ENCODE results near the gene CCNK.
A peak's percentile ranks its signal among the peaks of the same experiment; 100 is the strongest.

CCNK gene

DNA sequence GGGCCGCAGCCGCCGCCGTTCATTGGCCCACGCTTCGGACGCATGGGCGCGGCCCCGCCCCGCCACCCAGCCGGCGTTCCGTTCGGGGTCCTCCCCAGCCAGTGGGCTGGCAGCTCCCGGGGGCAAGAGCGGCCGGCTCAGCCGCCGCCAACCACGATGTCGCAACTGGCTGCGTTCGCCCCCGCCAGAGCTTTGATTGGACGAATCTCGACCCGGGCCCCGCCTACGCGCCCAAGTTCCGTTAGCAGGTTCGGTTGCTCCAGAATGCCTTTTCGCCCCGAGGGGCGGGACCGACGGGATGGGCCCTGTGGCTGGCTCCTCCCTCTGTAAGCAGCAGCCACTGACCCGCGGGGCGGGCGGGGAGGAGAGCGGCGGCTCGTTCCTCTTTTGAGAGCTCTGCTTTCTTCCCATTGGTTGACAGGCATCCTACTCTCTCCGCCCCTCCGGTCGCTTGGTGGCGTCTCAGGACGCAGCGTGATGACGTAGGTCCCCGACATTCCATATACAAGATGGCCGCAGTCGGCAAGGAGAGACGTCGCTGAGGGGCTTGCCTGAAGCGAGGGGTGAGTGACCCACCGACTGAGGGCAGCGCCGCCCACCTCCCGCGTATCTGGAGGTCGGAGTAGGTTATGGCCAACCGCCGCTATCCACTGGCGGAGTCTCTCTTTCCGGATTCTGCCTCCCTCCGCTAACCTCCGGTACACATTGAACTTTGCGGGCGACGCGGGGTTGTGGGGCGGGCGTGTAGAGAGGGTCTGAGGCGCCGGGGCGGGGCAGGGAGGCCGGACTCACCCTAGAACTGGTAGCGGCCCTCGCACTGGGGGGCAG lies at the start of gene CCNK:
CCNK (plus strand) TSS at position 493 of the 828 bp plus-strand sequence. CDS start 11,269 bp downstream, outside the sequence.
- Histone ChIP-seq H3K27ac (ENCODE audit: poor library complexity, severe bottlenecking) (peak within 1 kb of the TSS; percentile 73), H3K4me3 (ENCODE audit: severe bottlenecking) (peak within 1 kb of the TSS; percentile 98), H3K9me3 (ENCODE audit: severe bottlenecking) (no peaks in the 10 kb centered on the region), H3K36me3 (ENCODE audit: low read depth) (peaks cover under 1% of the 10 kb centered on the region; the same call in 1 of the 2 replicates), H3K4me1 (ENCODE audit: insufficient read depth, poor library complexity, severe bottlenecking) (peaks cover 38% of the 10 kb centered on the region), H3K27me3 (ENCODE audit: insufficient read depth, poor library complexity, severe bottlenecking) (no peaks in the 10 kb centered on the region)
- TF ChIP-seq, protein P1, sequence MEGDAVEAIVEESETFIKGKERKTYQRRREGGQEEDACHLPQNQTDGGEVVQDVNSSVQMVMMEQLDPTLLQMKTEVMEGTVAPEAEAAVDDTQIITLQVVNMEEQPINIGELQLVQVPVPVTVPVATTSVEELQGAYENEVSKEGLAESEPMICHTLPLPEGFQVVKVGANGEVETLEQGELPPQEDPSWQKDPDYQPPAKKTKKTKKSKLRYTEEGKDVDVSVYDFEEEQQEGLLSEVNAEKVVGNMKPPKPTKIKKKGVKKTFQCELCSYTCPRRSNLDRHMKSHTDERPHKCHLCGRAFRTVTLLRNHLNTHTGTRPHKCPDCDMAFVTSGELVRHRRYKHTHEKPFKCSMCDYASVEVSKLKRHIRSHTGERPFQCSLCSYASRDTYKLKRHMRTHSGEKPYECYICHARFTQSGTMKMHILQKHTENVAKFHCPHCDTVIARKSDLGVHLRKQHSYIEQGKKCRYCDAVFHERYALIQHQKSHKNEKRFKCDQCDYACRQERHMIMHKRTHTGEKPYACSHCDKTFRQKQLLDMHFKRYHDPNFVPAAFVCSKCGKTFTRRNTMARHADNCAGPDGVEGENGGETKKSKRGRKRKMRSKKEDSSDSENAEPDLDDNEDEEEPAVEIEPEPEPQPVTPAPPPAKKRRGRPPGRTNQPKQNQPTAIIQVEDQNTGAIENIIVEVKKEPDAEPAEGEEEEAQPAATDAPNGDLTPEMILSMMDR (IDR thresholded peaks at IDR 0.05; ENCODE audit: poor library complexity, severe bottlenecking) = no peak
- ATAC-seq (ENCODE audit: low read depth) (peak; percentile 86), DNase-seq (ENCODE audit: low spot score) (peak; percentile 100)

GRCh38 chr14:99431986-99432385 lies 49.2 kb upstream of the CCNK start:
- Histone ChIP-seq H3K9me3 (ENCODE audit: severe bottlenecking) (no peaks in the 10 kb centered on the region), H3K27me3 (ENCODE audit: insufficient read depth, poor library complexity, severe bottlenecking) (no peaks in the 10 kb centered on the region), H3K36me3 (ENCODE audit: low read depth) (peaks cover 33% of the 10 kb centered on the region), H3K4me1 (ENCODE audit: insufficient read depth, poor library complexity, severe bottlenecking) (no peaks in the 10 kb centered on the region), H3K27ac (ENCODE audit: poor library complexity, severe bottlenecking) (no peak overlapping the region), H3K4me3 (ENCODE audit: severe bottlenecking) (no peak overlapping the region)
- no peak for ATAC-seq (ENCODE audit: low read depth)
- TF ChIP-seq, protein P1 (IDR thresholded peaks at IDR 0.05; ENCODE audit: poor library complexity, severe bottlenecking) = no peak
- DNase-seq (ENCODE audit: low spot score) = no peak

DNA sequence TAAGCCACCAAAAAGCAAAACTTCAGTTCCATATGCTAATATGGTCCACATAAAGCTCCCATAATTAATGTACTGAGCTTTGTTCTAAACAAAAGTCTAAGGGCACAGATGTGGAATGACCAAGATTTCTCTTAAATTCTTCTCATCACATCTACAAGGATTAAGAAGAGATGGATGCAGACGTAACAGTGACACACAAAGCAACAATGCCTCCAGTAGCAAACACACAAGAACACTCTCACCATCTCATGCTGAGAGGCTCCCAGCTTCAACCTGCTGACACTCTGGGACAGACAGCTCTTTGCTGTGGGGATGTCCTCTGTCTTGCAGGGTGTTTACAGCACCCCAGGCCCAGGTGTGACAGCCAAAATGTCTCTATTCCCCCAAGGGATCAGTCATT lies 48.7 kb upstream of the CCNK start:
- peaks cover 33% of the 10 kb centered on the region for H3K36me3 ChIP-seq (ENCODE audit: low read depth)

GRCh38 chr14:99435327-99435726 lies 45.9 kb upstream of the CCNK start:
- H3K27ac ChIP-seq (ENCODE audit: poor library complexity, severe bottlenecking) = no peak overlapping the region
- no peak for ATAC-seq (ENCODE audit: low read depth)

More for the DNA sequence above, 48.7 kb upstream of the CCNK start:
- H3K27me3 ChIP-seq (ENCODE audit: insufficient read depth, poor library complexity, severe bottlenecking) = no peaks in the 10 kb centered on the region
- H3K4me3 ChIP-seq (ENCODE audit: severe bottlenecking) = no peak overlapping the region
- no peaks in the 10 kb centered on the region for H3K9me3 ChIP-seq (ENCODE audit: severe bottlenecking)
- no peak for DNase-seq (ENCODE audit: low spot score)
- TF ChIP-seq, protein P1 (IDR thresholded peaks at IDR 0.05; ENCODE audit: poor library complexity, severe bottlenecking) = no peak
- H3K27ac ChIP-seq (ENCODE audit: poor library complexity, severe bottlenecking) = no peak overlapping the region
- H3K4me1 ChIP-seq (ENCODE audit: insufficient read depth, poor library complexity, severe bottlenecking) = no peaks in the 10 kb centered on the region
- ATAC-seq (ENCODE audit: low read depth) = no peak

More at GRCh38 chr14:99435327-99435726, 45.9 kb upstream of the CCNK start:
- no peaks in the 10 kb centered on the region for H3K27me3 ChIP-seq (ENCODE audit: insufficient read depth, poor library complexity, severe bottlenecking)
- no peak overlapping the region for H3K4me3 ChIP-seq (ENCODE audit: severe bottlenecking)
- no peak for DNase-seq (ENCODE audit: low spot score)
- H3K36me3 ChIP-seq (ENCODE audit: low read depth) = peaks cover 39% of the 10 kb centered on the region
- TF ChIP-seq, protein P1 (IDR thresholded peaks at IDR 0.05; ENCODE audit: poor library complexity, severe bottlenecking) = no peak
- H3K9me3 ChIP-seq (ENCODE audit: severe bottlenecking) = no peaks in the 10 kb centered on the region
- H3K4me1 ChIP-seq (ENCODE audit: insufficient read depth, poor library complexity, severe bottlenecking) = no peaks in the 10 kb centered on the region

All from RWPE2 (cell line).